Neural crest cell (in vitro differentiated cells): ENCODE measurements around the gene ATG4C. TPM values are rescaled to one million over a fixed set of nuclear protein-coding genes. Genes with fewer than 3 reads are reported as not detected.

Source experiments
- DNase-seq: peaks from one replicate; pipeline ENCODE4 v3.0.0; 2021; ENCODE audit warnings: low read depth, mixed read lengths, low spot score
- H3K27ac Mint-ChIP-seq: one replicate; pipeline ENCODE4 v1.8.0; 2021; ENCODE audit warnings: mild to moderate bottlenecking, mixed read lengths; ENCODE audit not compliant: unreplicated experiment
- H3K27me3 Mint-ChIP-seq: 2 replicates; pipeline ENCODE4 v1.8.0; 2021; ENCODE audit warnings: low read depth, mild to moderate bottlenecking, mixed read lengths
- H3K36me3 Mint-ChIP-seq: 2 replicates; pipeline ENCODE4 v1.8.0; 2021; ENCODE audit warnings: low read depth, mild to moderate bottlenecking, mixed read lengths
- H3K4me1 Mint-ChIP-seq: 2 replicates; pipeline ENCODE4 v1.8.0; 2021; ENCODE audit warnings: mixed read lengths
- H3K4me3 Mint-ChIP-seq: one replicate; pipeline ENCODE4 v1.8.0; 2021; ENCODE audit warnings: mild to moderate bottlenecking, mixed read lengths
- H3K9me3 Mint-ChIP-seq: 2 replicates; pipeline ENCODE4 v1.8.0; 2021; ENCODE audit warnings: mixed read lengths
- CTCF ChIP-seq: fragments of 200-600 bp; sonication (generic); conservative IDR thresholded peaks from 2 replicates; pipeline ENCODE4 v1.5.0; 2021; ENCODE audit warnings: antibody characterized with exemption, mild to moderate bottlenecking
- total RNA-seq: library from RNA; stranded (reverse); gene quantifications from 2 replicates; pipeline ENCODE4 v1.2.1, GENCODE V29; 2021

The ATG4C gene
- total RNA-seq, 1 donor from 2014 or later, result 14.5 TPM

- Mint-ChIP-seq H3K27ac (no peak overlapping the region), H3K9me3 (no peaks in the 10 kb centered on the region), H3K36me3 (peaks cover 4% of the 10 kb centered on the region), H3K4me1 (no peaks in the 10 kb centered on the region), H3K4me3 (no peak overlapping the region), H3K27me3 (no peaks in the 10 kb centered on the region)
- TF ChIP-seq CTCF, result no peak
- no peak for DNase-seq
These were observed 12.3 kb downstream of the ATG4C start for GRCh38 chr1:62796221-62796620.

GRCh38 chr1:62799688-62800087 lies 15.8 kb downstream of the ATG4C start:
- peaks cover 7% of the 10 kb centered on the region for H3K36me3 Mint-ChIP-seq

GRCh38 chr1:62800281-62800680 lies 16.3 kb downstream of the ATG4C start:
- Mint-ChIP-seq H3K27ac (no peak overlapping the region), H3K4me3 (no peak overlapping the region), H3K4me1 (no peaks in the 10 kb centered on the region), H3K27me3 (no peaks in the 10 kb centered on the region), H3K36me3 (peaks cover 7% of the 10 kb centered on the region), H3K9me3 (no peaks in the 10 kb centered on the region)
- DNase-seq, result no peak
- TF ChIP-seq CTCF, result no peak

More at GRCh38 chr1:62799688-62800087, 15.8 kb downstream of the ATG4C start:
- Mint-ChIP-seq H3K4me3 (no peak overlapping the region), H3K9me3 (no peaks in the 10 kb centered on the region), H3K27ac (no peak overlapping the region), H3K4me1 (no peaks in the 10 kb centered on the region), H3K27me3 (no peaks in the 10 kb centered on the region)
- no peak for TF ChIP-seq CTCF
- no peak for DNase-seq

GRCh38 chr1:62800825-62801306 lies 16.9 kb downstream of the ATG4C start:
- Mint-ChIP-seq H3K36me3 (peaks cover 10% of the 10 kb centered on the region), H3K27ac (no peak overlapping the region)
- TF ChIP-seq CTCF, result no peak

GRCh38 chr1:62809788-62810187 lies 25.9 kb downstream of the ATG4C start:
- no peaks in the 10 kb centered on the region for H3K27me3 Mint-ChIP-seq
- H3K4me1 Mint-ChIP-seq, result no peaks in the 10 kb centered on the region
- no peak for TF ChIP-seq CTCF
- H3K36me3 Mint-ChIP-seq, result peaks cover 50% of the 10 kb centered on the region
- H3K9me3 Mint-ChIP-seq, result peaks cover 10% of the 10 kb centered on the region
- H3K4me3 Mint-ChIP-seq, result no peak overlapping the region
- H3K27ac Mint-ChIP-seq, result no peak overlapping the region
- no peak for DNase-seq

More at GRCh38 chr1:62800825-62801306, 16.9 kb downstream of the ATG4C start:
- H3K27me3 Mint-ChIP-seq, result no peaks in the 10 kb centered on the region
- DNase-seq, result no peak
- H3K4me1 Mint-ChIP-seq, result no peaks in the 10 kb centered on the region
- no peaks in the 10 kb centered on the region for H3K9me3 Mint-ChIP-seq
- H3K4me3 Mint-ChIP-seq, result no peak overlapping the region
